ENCODE data around the gene TRIM51. TPM values are rescaled to one million over a fixed set of nuclear protein-coding genes. Genes with fewer than 3 reads are reported as not detected.
"Not testable (repeated sequence)": the region's sequence is repeated elsewhere in the genome, so short reads cannot be mapped to it uniquely, and the experiment has no call there.

The TRIM51 gene, protein sequence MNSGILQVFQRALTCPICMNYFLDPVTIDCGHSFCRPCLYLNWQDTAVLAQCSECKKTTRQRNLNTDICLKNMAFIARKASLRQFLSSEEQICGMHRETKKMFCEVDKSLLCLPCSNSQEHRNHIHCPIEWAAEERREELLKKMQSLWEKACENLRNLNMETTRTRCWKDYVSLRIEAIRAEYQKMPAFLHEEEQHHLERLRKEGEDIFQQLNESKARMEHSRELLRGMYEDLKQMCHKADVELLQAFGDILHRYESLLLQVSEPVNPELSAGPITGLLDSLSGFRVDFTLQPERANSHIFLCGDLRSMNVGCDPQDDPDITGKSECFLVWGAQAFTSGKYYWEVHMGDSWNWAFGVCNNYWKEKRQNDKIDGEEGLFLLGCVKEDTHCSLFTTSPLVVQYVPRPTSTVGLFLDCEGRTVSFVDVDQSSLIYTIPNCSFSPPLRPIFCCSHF
- total RNA-seq: not detected in 2 replicates
- long read RNA-seq: 0 reads

GRCh38 chr11:55882997-55883396 lies at the start of gene TRIM51:
Gene TRIM51 (plus strand): TSS chr11:55883297. CDS start chr11:55885429, 2,132 bp downstream.
- H3K36me3 Mint-ChIP-seq (ENCODE audit: low read depth); H3K27ac Mint-ChIP-seq (ENCODE audit: unreplicated experiment); H3K4me3 Mint-ChIP-seq; H3K4me1 Mint-ChIP-seq; DNase-seq (ENCODE audit: low read depth, low spot score); H3K27me3 Mint-ChIP-seq (ENCODE audit: low read depth): not testable (repeated sequence)
- H3K9me3 Mint-ChIP-seq: peaks cover 10% of the 10 kb centered on the region

GRCh38 chr11:55838452-55838851 lies 44.6 kb upstream of the TRIM51 start, which contains the start of gene OR5D16:
Gene OR5D16 (plus strand): TSS chr11:55838752. CDS start chr11:55838752, 0 bp downstream.
- Mint-ChIP-seq H3K27ac (ENCODE audit: unreplicated experiment) (no peak within 1 kb of the TSS), H3K4me1 (no peaks in the 10 kb centered on the region), H3K4me3 (no peak within 1 kb of the TSS), H3K27me3 (ENCODE audit: low read depth) (no peaks in the 10 kb centered on the region), H3K9me3 (peaks cover 10% of the 10 kb centered on the region), H3K36me3 (ENCODE audit: low read depth) (peaks cover 2% of the 10 kb centered on the region)
- TF ChIP-seq CTCF (conservative IDR thresholded peaks at IDR 0.05): no peak
- DNase-seq (ENCODE audit: low read depth, low spot score): no peak

GRCh38 chr11:55847453-55847852 lies 35.6 kb upstream of the TRIM51 start:
- Mint-ChIP-seq H3K4me1 (no peaks in the 10 kb centered on the region), H3K27me3 (ENCODE audit: low read depth) (no peaks in the 10 kb centered on the region), H3K4me3 (no peak overlapping the region), H3K36me3 (ENCODE audit: low read depth) (no peaks in the 10 kb centered on the region), H3K9me3 (peaks cover 16% of the 10 kb centered on the region), H3K27ac (ENCODE audit: unreplicated experiment) (no peak overlapping the region)
- no peak for DNase-seq (ENCODE audit: low read depth, low spot score)
- no peak for TF ChIP-seq CTCF (conservative IDR thresholded peaks at IDR 0.05)

DNA sequence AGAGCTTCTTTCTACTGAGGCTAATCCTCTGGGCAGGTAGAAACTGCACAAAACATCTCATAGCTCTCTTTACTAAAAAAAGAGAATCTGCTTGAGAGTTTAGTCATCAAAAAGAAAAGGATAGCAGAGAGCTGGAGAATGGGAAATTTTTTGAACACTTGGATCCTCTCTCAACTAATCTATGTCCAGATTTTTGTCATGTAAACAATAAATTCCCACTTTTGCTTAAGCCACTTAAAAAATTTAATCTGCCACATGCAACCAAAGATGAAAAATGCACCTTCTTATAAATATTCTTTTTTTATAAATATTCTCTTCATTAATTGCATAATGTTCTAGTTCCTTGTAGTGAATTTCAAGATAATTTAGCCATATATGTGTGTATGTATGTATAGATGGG lies 34.1 kb upstream of the TRIM51 start:
- Mint-ChIP-seq H3K27me3 (ENCODE audit: low read depth) (no peaks in the 10 kb centered on the region), H3K27ac (ENCODE audit: unreplicated experiment) (no peak overlapping the region), H3K9me3 (peaks cover 21% of the 10 kb centered on the region), H3K36me3 (ENCODE audit: low read depth) (no peaks in the 10 kb centered on the region), H3K4me3 (no peak overlapping the region), H3K4me1 (no peaks in the 10 kb centered on the region)
- TF ChIP-seq CTCF (conservative IDR thresholded peaks at IDR 0.05): no peak
- no peak for DNase-seq (ENCODE audit: low read depth, low spot score)

- no peak for TF ChIP-seq CTCF (conservative IDR thresholded peaks at IDR 0.05)
- Mint-ChIP-seq H3K4me3 (no peak overlapping the region), H3K4me1 (no peaks in the 10 kb centered on the region), H3K27ac (ENCODE audit: unreplicated experiment) (no peak overlapping the region), H3K9me3 (peaks cover 14% of the 10 kb centered on the region), H3K27me3 (ENCODE audit: low read depth) (no peaks in the 10 kb centered on the region), H3K36me3 (ENCODE audit: low read depth) (peaks cover 3% of the 10 kb centered on the region)
- no peak for DNase-seq (ENCODE audit: low read depth, low spot score)
Observed at GRCh38 chr11:55852141-55852540, 31.0 kb upstream of the TRIM51 start.

GRCh38 chr11:55854704-55855103 lies 28.4 kb upstream of the TRIM51 start:
- no peaks in the 10 kb centered on the region for H3K27me3 Mint-ChIP-seq (ENCODE audit: low read depth)
- DNase-seq (ENCODE audit: low read depth, low spot score): no peak
- no peak for TF ChIP-seq CTCF (conservative IDR thresholded peaks at IDR 0.05)
- no peak overlapping the region for H3K4me3 Mint-ChIP-seq
- H3K4me1 Mint-ChIP-seq: no peaks in the 10 kb centered on the region
- peaks cover 11% of the 10 kb centered on the region for H3K9me3 Mint-ChIP-seq
- H3K36me3 Mint-ChIP-seq (ENCODE audit: low read depth): peaks cover 3% of the 10 kb centered on the region
- no peak overlapping the region for H3K27ac Mint-ChIP-seq (ENCODE audit: unreplicated experiment)

DNA sequence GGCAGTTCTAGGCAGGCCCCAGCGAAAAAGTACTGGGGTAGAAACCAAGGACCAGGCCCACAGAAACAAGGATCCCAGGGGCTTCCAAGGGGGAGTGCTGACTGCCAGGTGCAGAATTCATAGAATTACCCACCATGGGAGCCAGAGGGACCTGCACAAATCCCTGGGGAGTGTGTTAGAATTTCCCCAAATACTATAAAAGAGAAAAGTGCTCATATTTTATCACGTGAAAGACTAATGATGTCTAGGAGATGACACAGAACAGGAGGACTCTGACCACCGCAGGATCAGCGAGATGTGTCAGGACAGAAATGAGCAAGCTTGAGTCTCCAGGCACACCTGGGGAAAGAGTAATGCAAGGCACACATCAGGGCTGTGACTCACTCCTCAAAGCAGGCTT lies 15.7 kb upstream of the TRIM51 start:
- H3K36me3 Mint-ChIP-seq (ENCODE audit: low read depth); H3K9me3 Mint-ChIP-seq; H3K4me1 Mint-ChIP-seq; H3K4me3 Mint-ChIP-seq; DNase-seq (ENCODE audit: low read depth, low spot score); H3K27me3 Mint-ChIP-seq (ENCODE audit: low read depth); H3K27ac Mint-ChIP-seq (ENCODE audit: unreplicated experiment): not testable (repeated sequence)

- not testable (repeated sequence) for H3K36me3 Mint-ChIP-seq (ENCODE audit: low read depth); H3K27me3 Mint-ChIP-seq (ENCODE audit: low read depth); H3K4me3 Mint-ChIP-seq; H3K9me3 Mint-ChIP-seq; DNase-seq (ENCODE audit: low read depth, low spot score); H3K4me1 Mint-ChIP-seq; H3K27ac Mint-ChIP-seq (ENCODE audit: unreplicated experiment)
Observed at GRCh38 chr11:55872731-55873130, 10.4 kb upstream of the TRIM51 start.

GRCh38 chr11:55873146-55873545 lies 10.0 kb upstream of the TRIM51 start:
- not testable (repeated sequence) for DNase-seq (ENCODE audit: low read depth, low spot score); H3K27ac Mint-ChIP-seq (ENCODE audit: unreplicated experiment); H3K4me1 Mint-ChIP-seq; H3K9me3 Mint-ChIP-seq; H3K4me3 Mint-ChIP-seq; H3K27me3 Mint-ChIP-seq (ENCODE audit: low read depth); H3K36me3 Mint-ChIP-seq (ENCODE audit: low read depth)
